Measurements from ENCODE around the gene QSOX2.

Gene QSOX2

GRCh38 chr9:136264031-136264430 lies 18.4 kb upstream of the QSOX2 start:
- Histone ChIP-seq H3K27me3 (ENCODE audit: control insufficient read depth, insufficient read depth, low read length, poor library complexity, severe bottlenecking) (no peaks in the 10 kb centered on the region), H3K4me3 (ENCODE audit: insufficient read depth, low read depth, low read length) (no peak overlapping the region), H3K4me1 (ENCODE audit: control insufficient read depth, insufficient read depth, low read length) (peaks cover 21% of the 10 kb centered on the region), H3K36me3 (ENCODE audit: control insufficient read depth, insufficient read depth, low read length) (no peaks in the 10 kb centered on the region), H3K27ac (ENCODE audit: insufficient read depth, low read depth, low read length, poor library complexity, severe bottlenecking) (no peak overlapping the region), H3K9me3 (ENCODE audit: control insufficient read depth, low read length) (no peaks in the 10 kb centered on the region)
- WGBS, 2 experiments = 85 to 86% methylated on average over 19 of the region's 19 CpGs

DNA sequence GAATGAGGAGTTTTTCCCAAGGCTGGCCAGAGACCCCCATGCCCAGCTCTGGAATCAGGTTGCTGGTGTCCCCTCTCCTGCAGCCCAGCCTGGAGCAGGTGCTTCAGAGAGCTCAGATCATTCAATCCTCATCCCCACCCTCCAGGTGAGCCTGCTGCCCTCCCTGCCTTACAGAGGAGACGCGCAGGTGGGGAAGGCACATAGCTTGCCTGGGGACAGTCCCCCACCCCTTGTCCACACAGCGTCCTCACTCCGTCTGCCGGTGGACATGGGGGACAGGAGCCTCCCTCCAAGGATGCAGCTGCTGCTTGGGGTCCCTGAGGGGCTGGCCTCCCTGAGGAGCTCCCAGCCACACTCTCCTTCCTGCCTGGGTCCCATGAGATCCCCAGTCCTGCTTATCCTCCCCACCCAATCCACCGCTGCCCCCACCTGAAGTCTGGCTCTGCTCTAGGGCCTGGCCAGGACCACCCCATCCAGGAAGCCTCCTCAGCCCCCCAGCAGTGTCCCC lies 17.1 kb upstream of the QSOX2 start:
- Histone ChIP-seq H3K27me3 (ENCODE audit: control insufficient read depth, insufficient read depth, low read length, poor library complexity, severe bottlenecking) (no peaks in the 10 kb centered on the region), H3K27ac (ENCODE audit: insufficient read depth, low read depth, low read length, poor library complexity, severe bottlenecking) (no peak overlapping the region), H3K36me3 (ENCODE audit: control insufficient read depth, insufficient read depth, low read length) (no peaks in the 10 kb centered on the region), H3K9me3 (ENCODE audit: control insufficient read depth, low read length) (no peaks in the 10 kb centered on the region), H3K4me1 (ENCODE audit: control insufficient read depth, insufficient read depth, low read length) (peaks cover 12% of the 10 kb centered on the region), H3K4me3 (ENCODE audit: insufficient read depth, low read depth, low read length) (no peak overlapping the region)
- 94 to 97% methylated on average over 6 of the region's 6 CpGs for WGBS, 2 experiments

DNA sequence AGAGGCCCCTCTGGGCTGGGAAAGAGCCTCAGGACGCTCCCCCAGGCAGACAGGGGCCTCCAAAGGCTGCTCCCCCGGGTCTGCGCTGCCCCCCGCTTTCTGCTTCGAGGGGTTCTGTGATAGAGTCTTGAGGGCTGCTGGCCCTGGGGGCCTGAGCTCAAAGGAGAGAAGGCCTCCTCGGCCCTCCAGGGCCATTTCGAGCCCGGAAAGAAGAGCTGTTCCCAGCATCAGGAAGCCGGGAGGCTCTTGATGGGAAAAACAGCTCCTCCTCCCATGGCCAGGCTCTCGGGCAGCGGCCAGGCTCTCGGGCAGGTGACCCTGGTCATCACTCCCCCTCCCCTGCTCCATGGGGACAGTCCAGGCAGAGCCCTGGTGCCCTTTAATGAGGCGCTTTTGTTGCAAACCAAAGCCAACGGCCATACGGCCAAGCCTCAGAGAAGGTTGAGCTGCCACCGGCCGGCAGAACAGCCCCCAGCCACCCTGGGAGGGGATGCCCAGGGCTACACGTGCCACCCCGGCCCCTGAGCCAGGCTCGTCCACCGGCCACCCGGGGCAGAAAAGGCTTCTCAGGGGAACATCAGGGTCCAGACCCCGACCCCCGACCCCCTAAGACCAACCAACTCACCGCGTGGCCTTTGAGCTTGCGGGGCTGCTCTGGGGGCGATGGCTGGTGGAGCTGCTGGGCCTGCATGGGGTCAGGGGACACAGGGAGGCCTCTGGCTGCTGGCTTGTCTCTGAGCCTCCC lies 16.2 kb upstream of the QSOX2 start:
- Histone ChIP-seq H3K27me3 (ENCODE audit: control insufficient read depth, insufficient read depth, low read length, poor library complexity, severe bottlenecking) (no peaks in the 10 kb centered on the region), H3K27ac (ENCODE audit: insufficient read depth, low read depth, low read length, poor library complexity, severe bottlenecking) (no peak overlapping the region), H3K36me3 (ENCODE audit: control insufficient read depth, insufficient read depth, low read length) (no peaks in the 10 kb centered on the region), H3K4me3 (ENCODE audit: insufficient read depth, low read depth, low read length) (no peak overlapping the region), H3K4me1 (ENCODE audit: control insufficient read depth, insufficient read depth, low read length) (peaks cover 8% of the 10 kb centered on the region), H3K9me3 (ENCODE audit: control insufficient read depth, low read length) (no peaks in the 10 kb centered on the region)
- WGBS, 2 experiments = 92 to 93% methylated on average over 28 of the region's 28 CpGs

- Histone ChIP-seq H3K9me3 (ENCODE audit: control insufficient read depth, low read length) (no peaks in the 10 kb centered on the region), H3K36me3 (ENCODE audit: control insufficient read depth, insufficient read depth, low read length) (no peaks in the 10 kb centered on the region), H3K27ac (ENCODE audit: insufficient read depth, low read depth, low read length, poor library complexity, severe bottlenecking) (no peak overlapping the region), H3K27me3 (ENCODE audit: control insufficient read depth, insufficient read depth, low read length, poor library complexity, severe bottlenecking) (no peaks in the 10 kb centered on the region), H3K4me3 (ENCODE audit: insufficient read depth, low read depth, low read length) (no peak overlapping the region), H3K4me1 (ENCODE audit: control insufficient read depth, insufficient read depth, low read length) (peaks cover 8% of the 10 kb centered on the region)
- WGBS, 2 experiments = 89 to 92% methylated on average over 20 of the region's 20 CpGs
Observed at GRCh38 chr9:136260936-136261472, 15.4 kb upstream of the QSOX2 start.

GRCh38 chr9:136260521-136260920 lies 14.9 kb upstream of the QSOX2 start:
- 90 to 93% methylated on average over 10 of the region's 10 CpGs for WGBS, 2 experiments
- Histone ChIP-seq H3K27ac (ENCODE audit: insufficient read depth, low read depth, low read length, poor library complexity, severe bottlenecking) (no peak overlapping the region), H3K4me1 (ENCODE audit: control insufficient read depth, insufficient read depth, low read length) (peaks cover 8% of the 10 kb centered on the region), H3K27me3 (ENCODE audit: control insufficient read depth, insufficient read depth, low read length, poor library complexity, severe bottlenecking) (no peaks in the 10 kb centered on the region), H3K4me3 (ENCODE audit: insufficient read depth, low read depth, low read length) (no peak overlapping the region), H3K36me3 (ENCODE audit: control insufficient read depth, insufficient read depth, low read length) (no peaks in the 10 kb centered on the region), H3K9me3 (ENCODE audit: control insufficient read depth, low read length) (no peaks in the 10 kb centered on the region)

GRCh38 chr9:136259836-136260235 lies 14.2 kb upstream of the QSOX2 start:
- 93 to 94% methylated on average over 17 of the region's 17 CpGs for WGBS, 2 experiments
- H3K27ac ChIP-seq (ENCODE audit: insufficient read depth, low read depth, low read length, poor library complexity, severe bottlenecking) = no peak overlapping the region
- no peaks in the 10 kb centered on the region for H3K27me3 ChIP-seq (ENCODE audit: control insufficient read depth, insufficient read depth, low read length, poor library complexity, severe bottlenecking)
- no peaks in the 10 kb centered on the region for H3K9me3 ChIP-seq (ENCODE audit: control insufficient read depth, low read length)
- H3K4me1 ChIP-seq (ENCODE audit: control insufficient read depth, insufficient read depth, low read length) = peaks cover 8% of the 10 kb centered on the region
- no peaks in the 10 kb centered on the region for H3K36me3 ChIP-seq (ENCODE audit: control insufficient read depth, insufficient read depth, low read length)
- no peak overlapping the region for H3K4me3 ChIP-seq (ENCODE audit: insufficient read depth, low read depth, low read length)

DNA sequence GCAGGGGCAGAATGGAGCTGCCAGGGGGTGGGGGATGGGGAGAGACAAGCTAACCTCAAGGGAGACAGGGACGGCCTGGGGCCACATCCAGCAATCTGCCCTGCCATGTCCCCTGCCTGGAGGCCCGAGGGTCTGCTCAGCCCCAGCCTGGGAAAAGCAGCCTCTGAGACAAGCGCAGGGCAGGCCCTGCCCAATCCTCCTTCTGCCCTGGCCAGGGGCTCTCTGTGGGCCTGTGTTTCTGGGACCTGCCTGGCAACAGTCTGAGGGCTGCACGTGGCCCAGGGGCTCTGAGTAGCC lies 13.9 kb upstream of the QSOX2 start:
- H3K4me1 ChIP-seq (ENCODE audit: control insufficient read depth, insufficient read depth, low read length) = peaks cover 8% of the 10 kb centered on the region

GRCh38 chr9:136258786-136259516 lies 13.3 kb upstream of the QSOX2 start:
- Histone ChIP-seq H3K4me3 (ENCODE audit: insufficient read depth, low read depth, low read length) (no peak overlapping the region), H3K4me1 (ENCODE audit: control insufficient read depth, insufficient read depth, low read length) (peaks cover 4% of the 10 kb centered on the region), H3K36me3 (ENCODE audit: control insufficient read depth, insufficient read depth, low read length) (no peaks in the 10 kb centered on the region), H3K9me3 (ENCODE audit: control insufficient read depth, low read length) (no peaks in the 10 kb centered on the region), H3K27ac (ENCODE audit: insufficient read depth, low read depth, low read length, poor library complexity, severe bottlenecking) (no peak overlapping the region), H3K27me3 (ENCODE audit: control insufficient read depth, insufficient read depth, low read length, poor library complexity, severe bottlenecking) (no peaks in the 10 kb centered on the region)
- 89 to 91% methylated on average over 22 of the region's 22 CpGs for WGBS, 2 experiments

More for the DNA sequence above, 13.9 kb upstream of the QSOX2 start:
- Histone ChIP-seq H3K4me3 (ENCODE audit: insufficient read depth, low read depth, low read length) (no peak overlapping the region), H3K36me3 (ENCODE audit: control insufficient read depth, insufficient read depth, low read length) (no peaks in the 10 kb centered on the region), H3K9me3 (ENCODE audit: control insufficient read depth, low read length) (no peaks in the 10 kb centered on the region), H3K27me3 (ENCODE audit: control insufficient read depth, insufficient read depth, low read length, poor library complexity, severe bottlenecking) (no peaks in the 10 kb centered on the region), H3K27ac (ENCODE audit: insufficient read depth, low read depth, low read length, poor library complexity, severe bottlenecking) (no peak overlapping the region)
- WGBS, 2 experiments = 66 to 74% methylated on average over 4 of the region's 4 CpGs

DNA sequence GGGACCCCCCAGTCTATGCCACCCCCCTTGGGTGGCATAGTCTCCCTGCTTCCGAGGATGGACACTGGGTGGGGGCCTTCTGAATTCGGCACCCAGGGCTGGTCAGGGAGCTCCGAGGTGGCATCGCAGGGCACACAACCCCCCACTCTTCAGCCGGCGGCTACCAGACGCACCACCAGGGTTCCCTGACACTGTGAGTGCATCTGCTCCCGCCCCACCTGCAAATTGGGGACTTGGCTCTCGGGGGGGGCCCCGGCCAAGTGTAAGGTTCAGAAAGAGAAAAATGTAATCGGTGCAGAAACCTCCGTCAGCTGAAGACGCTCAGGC lies 12.7 kb upstream of the QSOX2 start:
- Histone ChIP-seq H3K27me3 (ENCODE audit: control insufficient read depth, insufficient read depth, low read length, poor library complexity, severe bottlenecking) (no peaks in the 10 kb centered on the region), H3K4me1 (ENCODE audit: control insufficient read depth, insufficient read depth, low read length) (peaks cover 3% of the 10 kb centered on the region), H3K9me3 (ENCODE audit: control insufficient read depth, low read length) (no peaks in the 10 kb centered on the region), H3K36me3 (ENCODE audit: control insufficient read depth, insufficient read depth, low read length) (no peaks in the 10 kb centered on the region), H3K4me3 (ENCODE audit: insufficient read depth, low read depth, low read length) (no peak overlapping the region), H3K27ac (ENCODE audit: insufficient read depth, low read depth, low read length, poor library complexity, severe bottlenecking) (no peak overlapping the region)
- 91 to 95% methylated on average over 13 of the region's 13 CpGs for WGBS, 2 experiments

Measured in ectodermal cell (in vitro differentiated cells).